ENCODE results near the gene TSN. TPM values are rescaled to one million over a fixed set of nuclear protein-coding genes. Genes with fewer than 3 reads are reported as not detected.

TSN gene
- total and polyA plus RNA-seq, 2 experiments from 2014 or later: 62.5 to 94.8 TPM

- TF ChIP-seq EZH2phosphoT487 (IDR thresholded peaks at IDR 0.05; ENCODE audit: unreplicated experiment): no peak
- no peak for TF ChIP-seq EZH2 (IDR thresholded peaks at IDR 0.05; ENCODE audit: low read depth, unreplicated experiment)
- no peak for TF ChIP-seq ZNF331 (CRISPR knock-in tag; IDR thresholded peaks at IDR 0.05; ENCODE audit: low read depth)
- no peak for TF ChIP-seq ZNF114 (CRISPR knock-in tag; IDR thresholded peaks at IDR 0.05)
- no peak for TF ChIP-seq POLR2AphosphoS5 (IDR thresholded peaks at IDR 0.05; ENCODE audit: low read depth)
- TF ChIP-seq CTCF (conservative IDR thresholded peaks at IDR 0.05; ENCODE audit: low read depth in 2 of 2): no peak
- TF ChIP-seq ETS1 (IDR thresholded peaks at IDR 0.05): no peak
- no peak for TF ChIP-seq ZNF462 (CRISPR knock-in tag; IDR thresholded peaks at IDR 0.05)
- TF ChIP-seq NANOG (IDR thresholded peaks at IDR 0.05; ENCODE audit: borderline replicate concordance): no peak
- no peak for TF ChIP-seq STAT1 (IDR thresholded peaks at IDR 0.05; ENCODE audit: unreplicated experiment)
- TF ChIP-seq REST (IDR thresholded peaks at IDR 0.05; ENCODE audit: unreplicated experiment): no peak
- TF ChIP-seq CREB1 (CRISPR knock-in tag; IDR thresholded peaks at IDR 0.05; ENCODE audit: low read depth): no peak
- TF ChIP-seq JUNB (IDR thresholded peaks at IDR 0.05; ENCODE audit: unreplicated experiment): no peak
- H3K9me2 ChIP-seq (ENCODE audit: insufficient read depth): no peaks in the 10 kb centered on the region
- Mint-ChIP-seq H3K4me3 (no peak overlapping the region), H3K36me3 (ENCODE audit: low read depth) (no peaks in the 10 kb centered on the region), H3K9me3 (no peaks in the 10 kb centered on the region), H3K27ac (no peak overlapping the region), H3K27me3 (ENCODE audit: insufficient read depth, low read depth, poor library complexity) (no peaks in the 10 kb centered on the region), H3K4me1 (peaks cover 6% of the 10 kb centered on the region)
- H3K27me3 ChIP-seq (ENCODE audit: insufficient read depth): no peaks in the 10 kb centered on the region
- H3K36me3 ChIP-seq (ENCODE audit: insufficient read depth): no peaks in the 10 kb centered on the region
- ATAC-seq (peak; percentile 54; the same call in 2 of the 3 replicates), DNase-seq (ENCODE audit: low spot score) (peak; percentile 50)
- peaks cover 7% of the 10 kb centered on the region for H3K4me1 ChIP-seq (ENCODE audit: insufficient read depth)
- no peaks in the 10 kb centered on the region for H4K20me1 ChIP-seq (replicated peaks; ENCODE audit: insufficient read depth)
- peak overlapping the region; percentile 59; the same call in 1 of the 2 replicates for H2AFZ ChIP-seq
- no peak overlapping the region for H3K4me2 ChIP-seq
- H3K79me2 ChIP-seq (replicated peaks; ENCODE audit: insufficient read depth): no peaks in the 10 kb centered on the region
- H3F3A ChIP-seq (replicated peaks; ENCODE audit: low read depth): 0 out of 2 replicates have a peak, but pooled peaks cover 4% of the 10 kb centered on the region
- no peak overlapping the region for H3K27ac ChIP-seq (ENCODE audit: low read depth)
- H3K4me3 ChIP-seq: no peak overlapping the region
These were observed 23.5 kb downstream of the TSN start for GRCh38 chr2:121778741-121779487.

Measured in GM23338 (cell line).